GM19468 (cell line): ENCODE results near the gene FOXP3.

Source experiments
- ATAC-seq: cut with Tn5 transposase; IDR thresholded peaks from one replicate; pipeline ENCODE4 v1.9.1; 2021; ENCODE audit warnings: mild to moderate bottlenecking, moderate library complexity, moderate number of reproducible peaks; ENCODE audit not compliant: unreplicated experiment; ENCODE audit errors: extremely low read depth

The FOXP3 gene

GRCh38 chrX:49276207-49276606 is 11.7 kb upstream of the FOXP3 start:
- no peak for ATAC-seq

- no peak for ATAC-seq
These were observed 8.7 kb upstream of the FOXP3 start for GRCh38 chrX:49273181-49273727.

- ATAC-seq: no peak
These were observed 7.9 kb upstream of the FOXP3 start for GRCh38 chrX:49272421-49272820.

- no peak for ATAC-seq
These were observed 6.8 kb upstream of the FOXP3 start for GRCh38 chrX:49271341-49271740.

- ATAC-seq: no peak
These were observed 5.9 kb upstream of the FOXP3 start for GRCh38 chrX:49270249-49270921.

- peak; percentile 6 for ATAC-seq
These were observed 5.3 kb upstream of the FOXP3 start, which contains the start of gene PPP1R3F for GRCh38 chrX:49269767-49270248. Gene PPP1R3F, plus strand, starts transcription at chrX:49269793. Its CDS starts 77 bp downstream, at chrX:49269870.

- peak; percentile 84 for ATAC-seq
These were observed 4.7 kb upstream of the FOXP3 start for GRCh38 chrX:49269010-49269766.

GRCh38 chrX:49268702-49269009 is 4.1 kb upstream of the FOXP3 start:
- no peak for ATAC-seq

- ATAC-seq: no peak
These were observed 2.3 kb upstream of the FOXP3 start for GRCh38 chrX:49266523-49267445.

- ATAC-seq: no peak
These were observed 879 bp downstream of the FOXP3 start for GRCh38 chrX:49263631-49264030.

GRCh38 chrX:49262603-49263002 is 1.9 kb downstream of the FOXP3 start:
- ATAC-seq: no peak

GRCh38 chrX:49260221-49260985 is 4.1 kb downstream of the FOXP3 start:
- no peak for ATAC-seq

- no peak for ATAC-seq
These were observed 5.8 kb downstream of the FOXP3 start for GRCh38 chrX:49258749-49259124.

GRCh38 chrX:49257846-49258748 is 6.4 kb downstream of the FOXP3 start:
- ATAC-seq: no peak

GRCh38 chrX:49257074-49257790 is 7.3 kb downstream of the FOXP3 start:
- no peak for ATAC-seq

GRCh38 chrX:49256268-49256995 is 8.1 kb downstream of the FOXP3 start:
- ATAC-seq: no peak

GRCh38 chrX:49254639-49255038 is 9.9 kb downstream of the FOXP3 start:
- no peak for ATAC-seq
